Measurements from ENCODE around the gene SEC24D. TPM values are rescaled to one million over a fixed set of nuclear protein-coding genes. Genes with fewer than 3 reads are reported as not detected.

The SEC24D gene
- total RNA-seq, 1 experiment from 2014 or later = 13.4 TPM

DNA sequence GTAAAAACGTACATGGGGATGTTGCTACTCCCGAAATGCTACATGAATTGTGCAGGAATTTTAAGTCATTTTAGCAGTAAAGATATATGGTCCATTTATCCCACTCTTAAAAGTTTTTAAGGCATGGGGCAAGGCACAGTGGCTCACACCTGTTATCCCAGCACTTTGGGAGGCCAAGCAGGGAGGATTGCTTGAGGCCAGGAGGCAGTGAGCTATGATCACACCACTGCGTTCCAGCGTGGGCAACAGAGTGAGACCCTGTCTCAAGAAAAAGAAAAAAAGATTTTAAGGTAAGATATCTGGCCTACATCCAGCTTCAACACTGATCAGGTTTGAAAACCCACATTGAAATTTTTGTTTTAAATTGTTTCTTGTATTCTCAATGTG lies 1.2 kb upstream of the SEC24D start:
- TF ChIP-seq, protein P1, sequence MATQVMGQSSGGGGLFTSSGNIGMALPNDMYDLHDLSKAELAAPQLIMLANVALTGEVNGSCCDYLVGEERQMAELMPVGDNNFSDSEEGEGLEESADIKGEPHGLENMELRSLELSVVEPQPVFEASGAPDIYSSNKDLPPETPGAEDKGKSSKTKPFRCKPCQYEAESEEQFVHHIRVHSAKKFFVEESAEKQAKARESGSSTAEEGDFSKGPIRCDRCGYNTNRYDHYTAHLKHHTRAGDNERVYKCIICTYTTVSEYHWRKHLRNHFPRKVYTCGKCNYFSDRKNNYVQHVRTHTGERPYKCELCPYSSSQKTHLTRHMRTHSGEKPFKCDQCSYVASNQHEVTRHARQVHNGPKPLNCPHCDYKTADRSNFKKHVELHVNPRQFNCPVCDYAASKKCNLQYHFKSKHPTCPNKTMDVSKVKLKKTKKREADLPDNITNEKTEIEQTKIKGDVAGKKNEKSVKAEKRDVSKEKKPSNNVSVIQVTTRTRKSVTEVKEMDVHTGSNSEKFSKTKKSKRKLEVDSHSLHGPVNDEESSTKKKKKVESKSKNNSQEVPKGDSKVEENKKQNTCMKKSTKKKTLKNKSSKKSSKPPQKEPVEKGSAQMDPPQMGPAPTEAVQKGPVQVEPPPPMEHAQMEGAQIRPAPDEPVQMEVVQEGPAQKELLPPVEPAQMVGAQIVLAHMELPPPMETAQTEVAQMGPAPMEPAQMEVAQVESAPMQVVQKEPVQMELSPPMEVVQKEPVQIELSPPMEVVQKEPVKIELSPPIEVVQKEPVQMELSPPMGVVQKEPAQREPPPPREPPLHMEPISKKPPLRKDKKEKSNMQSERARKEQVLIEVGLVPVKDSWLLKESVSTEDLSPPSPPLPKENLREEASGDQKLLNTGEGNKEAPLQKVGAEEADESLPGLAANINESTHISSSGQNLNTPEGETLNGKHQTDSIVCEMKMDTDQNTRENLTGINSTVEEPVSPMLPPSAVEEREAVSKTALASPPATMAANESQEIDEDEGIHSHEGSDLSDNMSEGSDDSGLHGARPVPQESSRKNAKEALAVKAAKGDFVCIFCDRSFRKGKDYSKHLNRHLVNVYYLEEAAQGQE (IDR thresholded peaks at IDR 0.05; ENCODE audit: insufficient read depth in 1 of 2, low read depth in 2 of 2, low read length in 1 of 2) = no peak
- TF ChIP-seq POLR2AphosphoS5 (IDR thresholded peaks at IDR 0.05; ENCODE audit: low read depth, low read length) = no peak
- TF ChIP-seq TCF7L2 (IDR thresholded peaks at IDR 0.05; ENCODE audit: low read depth, low read length) = no peak
- POLR2A ChIA-PET = no interaction called here
- peaks cover 8% of the 10 kb centered on the region for H3K4me1 ChIP-seq (ENCODE audit: control insufficient read depth, insufficient read depth, low read length)
- H3K9me3 ChIP-seq (ENCODE audit: control insufficient read depth, insufficient read depth, low read depth, low read length) = no peaks in the 10 kb centered on the region
- DNase-seq (ENCODE audit: low read depth, low spot score) = no peak
- H3K4me3 ChIP-seq (ENCODE audit: low read depth in 2 of 2, low read length in 2 of 2) = peak overlapping the region in 1 of 2 experiments; percentile 95; a peak in 1 of 4 replicates
- CTCF ChIA-PET = no interaction called here
- H3K27ac ChIP-seq (ENCODE audit: low read length) = peak overlapping the region; percentile 84; the same call in 1 of the 2 replicates
- peaks cover 2% of the 10 kb centered on the region; the same call in 1 of the 2 replicates for H3K36me3 ChIP-seq (ENCODE audit: control insufficient read depth, insufficient read depth, low read length)
- H3K27me3 ChIP-seq (ENCODE audit: control insufficient read depth, insufficient read depth, low read length) = no peaks in the 10 kb centered on the region
- in situ Hi-C loops (cut with HindIII; ENCODE audit: low pct_unique_long_range_greater_than_20kb, low sequenced_read_pairs) (no loop called here), intact Hi-C loops (cut with micrococcal nuclease; ENCODE audit: unreplicated experiment) (no loop called here)
- TSS peak; percentile 85 for BruUV-seq (replicated peaks)
- ATAC-seq = no peak

DNA sequence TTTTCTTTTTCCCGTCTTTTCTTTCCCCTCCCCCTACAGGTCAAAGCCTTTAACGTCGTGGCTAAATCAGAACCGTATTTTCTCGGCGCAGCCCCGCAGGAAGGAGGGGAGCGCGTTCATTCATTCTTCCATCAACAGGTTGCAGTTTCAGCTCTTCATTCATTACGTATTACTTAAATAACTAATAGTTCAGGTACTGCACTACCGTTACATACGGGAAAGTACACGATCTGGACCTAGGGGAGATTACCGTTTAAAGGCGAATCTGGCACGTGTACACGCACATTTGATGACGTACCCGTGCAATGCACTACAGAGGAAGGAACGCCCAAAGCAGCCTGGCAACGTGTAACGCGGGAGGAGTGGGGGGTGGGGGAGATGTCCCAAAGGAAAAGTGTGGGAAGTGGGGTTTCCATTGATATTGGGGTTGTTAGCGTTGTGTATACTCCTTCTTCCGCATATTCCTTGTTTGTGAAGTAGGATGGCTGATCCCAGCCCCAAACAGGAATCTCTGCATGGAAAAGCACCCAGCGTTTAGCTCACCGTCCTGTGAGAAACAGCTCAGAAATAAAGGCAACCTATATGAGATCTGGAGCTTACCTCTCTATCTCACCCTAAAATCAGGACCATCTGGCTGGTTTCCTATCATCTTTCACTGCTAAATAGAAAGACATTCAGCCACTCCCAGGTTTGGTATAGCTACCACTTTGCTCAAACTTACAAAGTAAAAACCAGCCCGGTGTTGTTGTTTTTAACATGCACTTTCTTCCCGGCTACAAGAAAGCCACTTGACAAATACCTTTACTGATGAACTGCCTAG lies 585 bp upstream of the SEC24D start:
- H3K4me3 ChIP-seq (ENCODE audit: low read depth in 2 of 2, low read length in 2 of 2) = peak overlapping the region; percentile 74 to 95
- in situ Hi-C loops (cut with HindIII; ENCODE audit: low pct_unique_long_range_greater_than_20kb, low sequenced_read_pairs) (no loop called here), intact Hi-C loops (cut with micrococcal nuclease; ENCODE audit: unreplicated experiment) (no loop called here)
- peak; percentile 27 for DNase-seq (ENCODE audit: low read depth, low spot score)
- POLR2A ChIA-PET = no interaction called here
- peak overlapping the region; percentile 84 for H3K27ac ChIP-seq (ENCODE audit: low read length)
- CTCF ChIA-PET = no interaction called here
- peaks cover 2% of the 10 kb centered on the region; the same call in 1 of the 2 replicates for H3K36me3 ChIP-seq (ENCODE audit: control insufficient read depth, insufficient read depth, low read length)
- TF ChIP-seq, protein P1 (IDR thresholded peaks at IDR 0.05; ENCODE audit: insufficient read depth in 1 of 2, low read depth in 2 of 2, low read length in 1 of 2) = no peak
- TF ChIP-seq, protein P2, sequence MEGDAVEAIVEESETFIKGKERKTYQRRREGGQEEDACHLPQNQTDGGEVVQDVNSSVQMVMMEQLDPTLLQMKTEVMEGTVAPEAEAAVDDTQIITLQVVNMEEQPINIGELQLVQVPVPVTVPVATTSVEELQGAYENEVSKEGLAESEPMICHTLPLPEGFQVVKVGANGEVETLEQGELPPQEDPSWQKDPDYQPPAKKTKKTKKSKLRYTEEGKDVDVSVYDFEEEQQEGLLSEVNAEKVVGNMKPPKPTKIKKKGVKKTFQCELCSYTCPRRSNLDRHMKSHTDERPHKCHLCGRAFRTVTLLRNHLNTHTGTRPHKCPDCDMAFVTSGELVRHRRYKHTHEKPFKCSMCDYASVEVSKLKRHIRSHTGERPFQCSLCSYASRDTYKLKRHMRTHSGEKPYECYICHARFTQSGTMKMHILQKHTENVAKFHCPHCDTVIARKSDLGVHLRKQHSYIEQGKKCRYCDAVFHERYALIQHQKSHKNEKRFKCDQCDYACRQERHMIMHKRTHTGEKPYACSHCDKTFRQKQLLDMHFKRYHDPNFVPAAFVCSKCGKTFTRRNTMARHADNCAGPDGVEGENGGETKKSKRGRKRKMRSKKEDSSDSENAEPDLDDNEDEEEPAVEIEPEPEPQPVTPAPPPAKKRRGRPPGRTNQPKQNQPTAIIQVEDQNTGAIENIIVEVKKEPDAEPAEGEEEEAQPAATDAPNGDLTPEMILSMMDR (IDR thresholded peaks at IDR 0.05) = no peak
- TF ChIP-seq TCF7L2 (IDR thresholded peaks at IDR 0.05; ENCODE audit: low read depth, low read length) (no peak), POLR2AphosphoS5 (IDR thresholded peaks at IDR 0.05; ENCODE audit: low read depth, low read length) (no peak), SIN3A (IDR thresholded peaks at IDR 0.05; ENCODE audit: borderline replicate concordance, insufficient read depth, low read depth, low read length) (no peak)
- H3K4me1 ChIP-seq (ENCODE audit: control insufficient read depth, insufficient read depth, low read length) = peaks cover 8% of the 10 kb centered on the region
- H3K27me3 ChIP-seq (ENCODE audit: control insufficient read depth, insufficient read depth, low read length) = no peaks in the 10 kb centered on the region
- H3K9me3 ChIP-seq (ENCODE audit: control insufficient read depth, insufficient read depth, low read depth, low read length) = no peaks in the 10 kb centered on the region
- ATAC-seq = peak; percentile 80
- no TSS peak for BruUV-seq (replicated peaks)

Measured in Panc1 (cell line).